Activated naive CD4-positive, alpha-beta T cell treated with anti-CD3 and anti-CD28 coated beads, Interleukin-2, amount 50 U/mL, for 24 hours (primary cell): ENCODE results near the gene IL25.
"Not testable (repeated sequence)": the region's sequence is repeated elsewhere in the genome, so short reads cannot be mapped to it uniquely, and the experiment has no call there.

Source experiments
- H3K27ac Mint-ChIP-seq: one replicate; pipeline ENCODE4 v1.8.0; 2021; ENCODE audit warnings: mild to moderate bottlenecking, mixed read lengths
- H3K27me3 Mint-ChIP-seq: one replicate; pipeline ENCODE4 v1.8.0; 2021; ENCODE audit warnings: mixed read lengths
- H3K36me3 Mint-ChIP-seq: one replicate; pipeline ENCODE4 v1.8.0; 2021; ENCODE audit warnings: mixed read lengths
- H3K4me1 Mint-ChIP-seq: one replicate; pipeline ENCODE4 v1.8.0; 2021; ENCODE audit warnings: mixed read lengths
- H3K4me3 Mint-ChIP-seq: one replicate; pipeline ENCODE4 v1.8.0; 2021; ENCODE audit warnings: mild to moderate bottlenecking, mixed read lengths
- H3K9me3 Mint-ChIP-seq: one replicate; pipeline ENCODE4 v1.8.0; 2021; ENCODE audit warnings: mixed read lengths

IL25 gene

GRCh38 chr14:23406244-23406643 is 33.6 kb downstream of the IL25 start:
- no peaks in the 10 kb centered on the region for H3K27me3 Mint-ChIP-seq
- H3K9me3 Mint-ChIP-seq, result no peaks in the 10 kb centered on the region
- no peak overlapping the region for H3K27ac Mint-ChIP-seq
- no peaks in the 10 kb centered on the region for H3K4me1 Mint-ChIP-seq
- no peak overlapping the region for H3K4me3 Mint-ChIP-seq
- no peaks in the 10 kb centered on the region for H3K36me3 Mint-ChIP-seq

- Mint-ChIP-seq H3K4me3 (no peak overlapping the region), H3K36me3 (no peaks in the 10 kb centered on the region), H3K4me1 (no peaks in the 10 kb centered on the region), H3K27ac (no peak overlapping the region), H3K9me3 (no peaks in the 10 kb centered on the region), H3K27me3 (no peaks in the 10 kb centered on the region)
These were observed 34.2 kb downstream of the IL25 start for GRCh38 chr14:23406725-23407355.

- H3K4me3 Mint-ChIP-seq, result no peak within 1 kb of the TSS
- H3K4me1 Mint-ChIP-seq, result no peaks in the 10 kb centered on the region
- H3K9me3 Mint-ChIP-seq, result no peaks in the 10 kb centered on the region
- H3K36me3 Mint-ChIP-seq, result no peaks in the 10 kb centered on the region
- no peaks in the 10 kb centered on the region for H3K27me3 Mint-ChIP-seq
- no peak within 1 kb of the TSS for H3K27ac Mint-ChIP-seq
These were observed 35.1 kb downstream of the IL25 start, which contains the start of gene MYH6 for GRCh38 chr14:23407516-23408306. MYH6 (minus strand) TSS chr14:23408273; CDS start chr14:23407223, 1,050 bp downstream.

DNA sequence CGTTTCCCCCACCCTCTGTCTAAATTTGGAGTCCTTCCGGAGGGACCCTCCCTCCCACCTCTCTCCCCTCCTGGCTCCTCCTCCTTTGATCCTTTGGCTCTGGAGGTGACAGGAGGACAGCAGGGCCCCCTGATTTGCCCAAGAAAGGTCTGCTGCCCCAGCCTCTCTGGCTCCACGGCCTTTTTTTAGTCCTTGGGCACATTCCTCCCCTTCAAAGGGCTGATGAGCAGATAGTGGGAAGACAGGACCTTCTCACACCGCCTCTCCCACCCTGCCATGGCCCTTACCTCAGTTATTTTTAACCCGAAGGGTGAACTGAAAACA is 35.7 kb downstream of the IL25 start:
- H3K27me3 Mint-ChIP-seq, result no peaks in the 10 kb centered on the region
- no peak overlapping the region for H3K4me3 Mint-ChIP-seq
- no peak overlapping the region for H3K27ac Mint-ChIP-seq
- H3K9me3 Mint-ChIP-seq, result no peaks in the 10 kb centered on the region
- no peaks in the 10 kb centered on the region for H3K4me1 Mint-ChIP-seq
- H3K36me3 Mint-ChIP-seq, result no peaks in the 10 kb centered on the region

DNA sequence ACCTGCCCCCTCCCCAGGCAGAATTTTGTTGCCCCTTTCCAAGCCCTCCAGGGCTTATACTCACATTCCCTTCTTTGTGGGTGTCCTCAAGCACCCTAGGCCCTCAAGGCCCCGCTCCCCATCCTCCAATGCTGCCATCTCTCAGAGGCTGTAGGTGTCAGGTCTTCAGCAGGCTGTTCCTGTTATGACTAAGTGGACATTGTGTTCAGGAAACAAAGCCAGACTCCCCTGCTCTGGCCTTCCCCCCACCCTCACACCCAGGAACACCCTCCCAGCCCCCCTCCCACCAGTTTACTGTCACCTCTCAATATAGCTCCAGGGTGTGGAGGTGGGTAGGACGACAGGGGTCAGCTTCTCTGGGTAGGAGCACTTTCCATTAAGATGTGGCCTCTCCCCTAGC is 36.9 kb downstream of the IL25 start:
- H3K4me1 Mint-ChIP-seq, result no peaks in the 10 kb centered on the region
- no peak overlapping the region for H3K4me3 Mint-ChIP-seq
- H3K27me3 Mint-ChIP-seq, result no peaks in the 10 kb centered on the region
- no peaks in the 10 kb centered on the region for H3K9me3 Mint-ChIP-seq
- no peak overlapping the region for H3K27ac Mint-ChIP-seq
- no peaks in the 10 kb centered on the region for H3K36me3 Mint-ChIP-seq

GRCh38 chr14:23409966-23410635 is 37.5 kb downstream of the IL25 start:
- no peaks in the 10 kb centered on the region for H3K36me3 Mint-ChIP-seq
- no peak overlapping the region for H3K27ac Mint-ChIP-seq
- no peaks in the 10 kb centered on the region for H3K27me3 Mint-ChIP-seq
- H3K4me1 Mint-ChIP-seq, result no peaks in the 10 kb centered on the region
- no peaks in the 10 kb centered on the region for H3K9me3 Mint-ChIP-seq
- H3K4me3 Mint-ChIP-seq, result no peak overlapping the region

GRCh38 chr14:23411563-23412525 is 39.2 kb downstream of the IL25 start:
- Mint-ChIP-seq H3K4me1 (no peaks in the 10 kb centered on the region), H3K9me3 (no peaks in the 10 kb centered on the region), H3K27ac (no peak overlapping the region), H3K36me3 (no peaks in the 10 kb centered on the region), H3K27me3 (no peaks in the 10 kb centered on the region), H3K4me3 (no peak overlapping the region)

DNA sequence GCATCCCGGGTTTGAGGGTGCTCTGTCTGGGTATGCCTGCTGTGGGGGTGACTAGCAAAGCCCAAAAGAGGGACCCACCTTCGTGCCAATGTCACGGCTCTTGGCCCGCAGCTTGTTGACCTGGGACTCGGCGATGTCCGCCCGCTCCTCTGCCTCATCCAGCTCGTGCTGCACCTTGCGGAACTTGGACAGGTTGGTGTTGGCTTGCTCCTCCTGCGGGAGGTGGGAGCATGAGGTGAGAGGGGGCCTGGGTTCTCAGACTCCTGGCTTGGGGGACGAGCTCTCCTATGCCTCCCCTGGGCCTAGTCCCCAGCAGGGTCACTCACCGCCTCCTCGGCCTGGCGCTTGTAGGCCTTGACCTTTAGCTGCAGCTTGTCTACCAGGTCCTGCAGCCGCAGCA is 41.1 kb downstream of the IL25 start:
- Mint-ChIP-seq H3K4me1 (no peaks in the 10 kb centered on the region), H3K4me3 (no peak overlapping the region), H3K9me3 (no peaks in the 10 kb centered on the region), H3K36me3 (no peaks in the 10 kb centered on the region), H3K27me3 (no peaks in the 10 kb centered on the region), H3K27ac (no peak overlapping the region)

DNA sequence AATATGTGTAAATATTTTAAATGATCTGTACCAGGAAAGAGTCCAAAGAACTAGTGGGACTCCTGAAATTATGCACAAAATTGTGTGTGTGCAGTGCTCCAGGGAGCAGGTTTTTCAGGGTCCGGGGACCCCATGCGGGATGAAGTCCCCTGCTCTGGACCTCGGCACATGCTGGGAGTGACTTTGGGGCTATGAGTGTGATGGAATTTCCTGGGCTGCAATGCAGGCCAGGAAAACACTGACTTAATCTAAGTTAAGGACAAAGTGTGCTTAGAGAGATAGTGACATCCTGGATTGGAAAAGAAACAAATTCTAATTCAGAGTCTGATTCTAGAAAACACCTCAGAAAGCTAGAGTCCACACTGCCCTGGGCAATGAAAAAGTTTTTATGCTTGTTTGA is 41.6 kb downstream of the IL25 start:
- no peaks in the 10 kb centered on the region for H3K4me1 Mint-ChIP-seq
- no peak overlapping the region for H3K4me3 Mint-ChIP-seq
- H3K27me3 Mint-ChIP-seq, result no peaks in the 10 kb centered on the region
- H3K27ac Mint-ChIP-seq, result no peak overlapping the region
- H3K36me3 Mint-ChIP-seq, result no peaks in the 10 kb centered on the region
- H3K9me3 Mint-ChIP-seq, result no peaks in the 10 kb centered on the region

- H3K9me3 Mint-ChIP-seq, result no peaks in the 10 kb centered on the region
- no peak overlapping the region for H3K4me3 Mint-ChIP-seq
- no peaks in the 10 kb centered on the region for H3K36me3 Mint-ChIP-seq
- no peaks in the 10 kb centered on the region for H3K27me3 Mint-ChIP-seq
- no peaks in the 10 kb centered on the region for H3K4me1 Mint-ChIP-seq
- H3K27ac Mint-ChIP-seq, result no peak overlapping the region
These were observed 42.6 kb downstream of the IL25 start for GRCh38 chr14:23414906-23415820.

GRCh38 chr14:23415821-23416778 is 43.5 kb downstream of the IL25 start:
- H3K27me3 Mint-ChIP-seq, result no peaks in the 10 kb centered on the region
- no peak overlapping the region for H3K4me3 Mint-ChIP-seq
- H3K36me3 Mint-ChIP-seq, result no peaks in the 10 kb centered on the region
- H3K9me3 Mint-ChIP-seq, result no peaks in the 10 kb centered on the region
- no peaks in the 10 kb centered on the region for H3K4me1 Mint-ChIP-seq
- no peak overlapping the region for H3K27ac Mint-ChIP-seq

DNA sequence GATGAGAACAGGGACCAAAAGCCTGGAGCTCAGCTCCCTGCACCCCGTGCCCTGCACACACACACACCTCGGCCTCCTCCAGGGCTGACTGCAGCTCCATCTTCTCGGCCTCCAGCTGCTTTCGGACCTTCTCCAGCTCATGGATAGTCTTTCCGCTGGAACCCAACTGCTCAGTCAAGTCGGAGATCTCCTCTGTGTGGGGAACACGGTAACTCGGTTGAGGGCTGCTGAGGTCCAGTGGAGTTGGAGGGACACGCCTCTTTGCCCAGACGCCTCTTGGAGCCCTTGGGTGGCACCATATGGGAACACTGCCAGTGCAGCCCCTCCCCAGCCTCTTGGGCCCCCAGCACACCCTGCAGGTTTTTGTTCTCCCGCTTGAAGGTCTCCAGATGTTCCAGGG is 44.2 kb downstream of the IL25 start:
- H3K36me3 Mint-ChIP-seq, result no peaks in the 10 kb centered on the region
- H3K4me3 Mint-ChIP-seq, result no peak overlapping the region
- H3K27ac Mint-ChIP-seq, result no peak overlapping the region
- H3K4me1 Mint-ChIP-seq, result no peaks in the 10 kb centered on the region
- H3K9me3 Mint-ChIP-seq, result no peaks in the 10 kb centered on the region
- no peaks in the 10 kb centered on the region for H3K27me3 Mint-ChIP-seq

GRCh38 chr14:23417269-23417668 is 44.7 kb downstream of the IL25 start:
- H3K4me1 Mint-ChIP-seq, H3K9me3 Mint-ChIP-seq, H3K36me3 Mint-ChIP-seq, H3K27ac Mint-ChIP-seq, H3K4me3 Mint-ChIP-seq, H3K27me3 Mint-ChIP-seq: not testable (repeated sequence)

GRCh38 chr14:23418021-23418420 is 45.4 kb downstream of the IL25 start:
- Mint-ChIP-seq H3K36me3 (no peaks in the 10 kb centered on the region), H3K4me1 (no peaks in the 10 kb centered on the region), H3K9me3 (no peaks in the 10 kb centered on the region), H3K4me3 (no peak overlapping the region), H3K27me3 (no peaks in the 10 kb centered on the region), H3K27ac (no peak overlapping the region)
